K562 (cell line): ENCODE results near the gene DPYSL3. TPM values are rescaled to one million over a fixed set of nuclear protein-coding genes. Genes with fewer than 3 reads are reported as not detected.

Experiments
- CHD7 ChIP-seq: fragments of 200-600 bp; sonication (generic); IDR thresholded peaks from one replicate; pipeline ENCODE4 v1.6.1; 2012; ENCODE audit warnings: mild to moderate bottlenecking, low read depth, low read length, inconsistent platforms
- FOXK2 ChIP-seq, 2 experiments: fragments of 450-650 bp; IDR thresholded peaks in 1 of 2; conservative IDR thresholded peaks in 1 of 2; 2 replicates each; pipeline ENCODE4 v1.6.1; 2016; ENCODE audit warnings: low read depth in 2 of 2, mild to moderate bottlenecking in 1 of 2
- HMG20A ChIP-seq: fragments of 450-650 bp; formaldehyde crosslinking; conservative IDR thresholded peaks from 2 replicates; pipeline ENCODE4 v1.4.0; 2020; ENCODE audit warnings: mild to moderate bottlenecking, mixed read lengths
- MLX ChIP-seq, 2 experiments: fragments of 450-650 bp in 1 of 2; sonication (generic) in 1 of 2; formaldehyde crosslinking; conservative IDR thresholded peaks; 2 replicates each; pipeline versions ENCODE4 v1.4.0 to v1.8.1; 2020 to 2022; ENCODE audit warnings: mild to moderate bottlenecking in 1 of 2, missing genetic modification reagents in 1 of 2
- NKRF ChIP-seq: fragments of 450-650 bp; IDR thresholded peaks from 2 replicates; pipeline ENCODE4 v1.6.1; 2016; ENCODE audit warnings: borderline replicate concordance
- SREBF2 ChIP-seq: sonication (generic); formaldehyde crosslinking; IDR thresholded peaks from 2 replicates; pipeline ENCODE4 v1.4.0; 2020; ENCODE audit warnings: mild to moderate bottlenecking, missing genetic modification reagents
- ZNF644 ChIP-seq: fragments of 200-800 bp; sonication (Bioruptor generic); IDR thresholded peaks from 2 replicates; pipeline ENCODE4 v1.6.1; 2016; ENCODE audit warnings: low read depth, missing genetic modification characterization, missing compliant biosample characterization
- polyA plus RNA-seq, 8 experiments: library from polyadenylated mRNA; depleted of rRNA in 4 of 8; stranded (reverse) in 5 of 8; unstranded in 3 of 8; fragments of >200 nt; fragmentation: Nextera tagmentation in 2 of 8; fragmentation: Illumina TruSeq in 1 of 8; extraction: Ambion mirVana in 2 of 8; extraction: Trizol in 1 of 8; gene quantifications; 2 replicates each; pipeline versions ENCODE4 v1.2.1 to v1.2.3, GENCODE V29; 2011 to 2014; ENCODE audit warnings: inconsistent platforms in 1 of 8, missing spikeins in 1 of 8
- total RNA-seq, 7 experiments: library from RNA; depleted of rRNA in 6 of 7; stranded (reverse); fragments of >200 nt in 6 of 7; fragmentation: Illumina TruSeq in 2 of 7; extraction: Trizol in 2 of 7; gene quantifications; 2 replicates each; pipeline versions ENCODE4 v1.2.1 to v1.2.3, GENCODE V29; 2011 to 2021; ENCODE audit warnings: low replicate concordance in 1 of 7

Gene DPYSL3
- total and polyA plus RNA-seq, 9 of the 15 experiments (the other 6 are each of a cell fraction or from before 2014, with no cell fraction given), result 0.07 to 0.55 TPM; not detected in 7

- TF ChIP-seq MLX (CRISPR knock-in tag; conservative IDR thresholded peaks at IDR 0.05) (no peak), FOXK2 (conservative IDR thresholded peaks at IDR 0.05 in 1 of 2, IDR thresholded peaks at IDR 0.05 in 1 of 2; ENCODE audit: low read depth in 2 of 2) (no peak), CHD7 (no peak), NKRF (no peak), SREBF2 (CRISPR knock-in tag) (no peak), HMG20A (CRISPR knock-in tag) (no peak), ZNF644 (tag) (no peak)
Measured at GRCh38 chr5:147487031-147487750, 22.7 kb downstream of the DPYSL3 start (continued).
